HG02884 (cell line): Measurements from ENCODE around the gene GSTCD.
"Not testable (repeated sequence)": the region's sequence is repeated elsewhere in the genome, so short reads cannot be mapped to it uniquely, and the experiment has no call there.

Experiments
- ATAC-seq: cut with Tn5 transposase; IDR thresholded peaks from one replicate; pipeline ENCODE4 v1.9.1; 2021; ENCODE audit warnings: mild to moderate bottlenecking, moderate library complexity; ENCODE audit not compliant: unreplicated experiment

GSTCD gene

DNA sequence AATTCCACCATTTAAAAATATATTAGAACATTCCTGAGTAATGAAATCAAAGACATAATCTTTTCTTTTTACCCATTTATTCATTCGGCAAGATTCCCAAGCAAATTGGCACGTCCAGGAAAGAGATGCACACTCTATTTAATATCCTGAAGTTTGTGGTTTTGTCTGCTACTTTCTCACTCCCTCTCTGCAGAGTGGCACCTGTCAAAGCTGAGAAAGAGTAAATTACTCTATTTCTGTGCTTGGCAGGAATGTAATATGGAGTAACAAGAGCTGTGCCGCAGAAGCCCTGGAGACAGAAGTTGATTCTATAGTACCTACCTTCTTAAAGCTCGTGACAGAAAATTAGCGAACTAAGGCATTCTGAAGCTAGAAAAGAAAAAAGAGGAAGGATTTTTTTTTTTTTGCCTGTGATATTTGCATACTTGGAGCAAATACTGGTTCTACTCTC, 5.5 kb downstream of the GSTCD start:
- peak; percentile 64 for ATAC-seq

DNA sequence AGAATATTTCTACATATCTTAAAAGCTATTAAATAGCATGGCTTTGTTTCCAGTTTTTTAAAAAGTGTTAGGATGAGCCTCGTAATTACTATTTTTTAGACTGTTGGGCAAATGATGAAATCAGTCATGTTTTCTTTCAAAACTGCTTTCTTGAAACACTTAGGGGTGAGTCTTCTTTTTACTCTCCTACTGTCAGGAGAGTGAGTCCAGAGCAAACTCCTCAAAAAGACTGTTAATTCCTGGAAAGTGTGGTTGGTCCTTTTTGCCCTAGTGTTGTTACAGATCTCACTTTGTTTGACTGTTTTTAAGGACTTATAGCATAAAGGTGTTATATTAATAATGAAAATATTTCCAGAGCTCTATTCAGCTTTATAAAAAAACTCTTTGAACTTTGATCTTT, 6.3 kb downstream of the GSTCD start:
- no peak for ATAC-seq

DNA sequence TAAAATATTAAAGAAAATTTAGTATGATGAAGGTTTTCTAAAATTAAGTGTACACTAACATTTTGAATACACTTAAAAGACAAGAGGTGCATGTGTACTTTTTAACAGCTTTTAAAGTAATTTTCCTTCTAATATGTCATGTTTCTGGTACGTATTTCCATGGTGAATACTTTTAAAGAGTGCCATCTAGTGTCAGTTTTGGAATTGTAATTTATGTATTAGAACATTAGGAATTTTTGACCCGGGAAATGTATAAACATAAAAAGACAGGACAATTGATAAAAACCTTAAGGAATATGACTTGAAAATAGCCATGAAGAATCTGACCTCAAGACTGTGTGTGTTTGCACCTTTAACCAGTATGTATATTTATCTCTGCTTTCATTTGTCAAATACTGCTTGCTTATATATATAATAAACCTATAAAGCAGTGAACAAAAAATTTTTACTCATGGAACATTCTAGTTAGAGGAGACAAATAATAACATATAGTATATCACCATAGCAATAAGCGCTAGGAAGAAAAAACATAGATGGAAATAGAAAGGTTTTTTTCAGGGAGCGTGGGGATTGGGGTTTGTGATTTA, 7.2 kb downstream of the GSTCD start:
- no peak for ATAC-seq

DNA sequence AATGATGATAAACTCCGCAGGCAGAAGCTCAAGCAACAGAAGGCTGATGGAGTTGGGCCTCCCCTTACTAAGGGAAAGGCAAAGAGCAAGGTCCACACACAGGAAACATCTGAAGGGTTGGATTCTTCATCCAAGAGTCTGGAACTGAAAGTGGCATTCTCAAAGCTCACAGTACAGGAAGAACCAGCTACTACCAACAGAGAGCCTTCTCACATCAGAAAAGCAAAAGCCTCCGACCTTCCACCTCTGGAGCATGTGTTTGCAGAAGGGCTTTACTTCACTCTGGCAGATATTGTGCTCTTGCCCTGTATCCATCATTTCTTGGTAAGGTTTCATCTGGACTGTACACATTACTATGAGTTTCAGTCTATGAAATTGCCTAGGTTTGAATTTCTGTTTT, 10.6 kb downstream of the GSTCD start:
- ATAC-seq, result no peak

DNA sequence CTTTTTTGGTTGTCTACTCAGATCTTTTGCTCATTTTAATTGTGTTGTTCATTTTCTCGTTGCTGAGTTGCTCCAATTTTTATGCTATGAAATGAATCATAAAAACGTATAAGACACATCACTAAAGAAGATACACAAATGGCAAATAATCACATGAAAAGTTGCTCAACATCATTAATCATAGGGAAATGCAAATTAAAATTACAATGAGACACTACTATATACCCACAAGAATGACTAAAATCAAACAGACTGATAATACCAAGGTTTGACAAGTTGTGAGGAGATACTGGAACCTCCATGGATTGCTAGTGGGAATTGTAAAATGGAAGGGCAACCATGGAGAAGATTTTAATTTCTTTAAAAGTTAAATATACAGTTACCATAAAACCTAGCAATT, 17.0 kb downstream of the GSTCD start:
- no peak for ATAC-seq

DNA sequence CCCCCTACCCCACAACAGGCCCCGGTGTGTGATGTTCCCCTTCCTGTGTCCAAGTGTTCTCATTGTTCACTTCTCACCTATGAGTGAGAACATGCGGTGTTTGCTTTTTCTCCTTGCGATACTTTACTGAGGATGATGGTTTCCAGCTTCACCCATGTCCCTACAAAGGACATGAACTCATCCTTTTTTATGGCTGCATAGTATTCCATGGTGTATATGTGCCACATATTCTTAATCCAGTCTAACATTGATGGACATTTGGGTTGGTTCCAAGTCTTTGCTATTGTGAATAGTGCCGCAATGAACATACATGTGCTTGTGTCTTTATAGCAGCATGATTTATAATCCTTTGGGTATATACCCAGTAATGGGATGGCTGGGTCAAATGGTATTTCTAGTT, 21.3 kb downstream of the GSTCD start:
- not testable (repeated sequence) for ATAC-seq

DNA sequence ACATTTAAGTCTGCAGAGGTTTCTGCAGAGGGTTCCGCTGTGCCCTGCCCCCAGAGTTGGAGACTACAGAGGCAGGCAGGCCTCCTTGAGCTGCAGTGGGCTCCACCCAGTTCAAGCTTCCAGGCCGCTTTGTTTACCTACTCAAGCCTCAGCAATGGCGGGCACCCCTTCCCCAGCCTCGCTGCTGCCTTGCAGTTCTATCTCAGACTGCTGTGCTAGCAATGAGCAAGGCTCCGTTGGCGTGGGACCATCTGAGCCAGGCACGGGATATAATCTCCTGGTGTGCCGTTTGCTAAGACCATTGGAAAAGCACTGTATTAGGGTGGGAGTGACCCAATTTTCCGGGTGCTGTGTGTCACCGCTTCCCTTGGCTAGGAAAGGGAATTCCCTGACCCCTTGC, 26.6 kb downstream of the GSTCD start:
- not testable (repeated sequence) for ATAC-seq

DNA sequence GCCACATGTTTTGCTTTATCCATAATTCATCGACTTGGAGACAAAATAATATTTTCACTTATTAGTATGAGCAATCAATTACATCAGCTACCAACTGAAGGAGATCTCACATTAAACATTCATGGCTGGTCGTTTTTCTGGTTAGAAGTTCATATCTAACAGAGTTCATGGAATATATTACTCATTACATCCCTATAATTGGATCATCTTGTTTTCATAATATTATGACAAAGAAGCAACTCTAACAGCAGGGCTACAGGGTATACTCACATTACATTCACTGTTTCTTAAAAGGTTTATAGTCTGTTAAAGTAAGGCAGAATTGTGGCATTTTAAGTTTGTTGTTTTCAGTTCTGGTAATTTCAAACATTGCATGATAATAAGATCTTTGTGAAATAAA, 33.0 kb downstream of the GSTCD start:
- no peak for ATAC-seq

DNA sequence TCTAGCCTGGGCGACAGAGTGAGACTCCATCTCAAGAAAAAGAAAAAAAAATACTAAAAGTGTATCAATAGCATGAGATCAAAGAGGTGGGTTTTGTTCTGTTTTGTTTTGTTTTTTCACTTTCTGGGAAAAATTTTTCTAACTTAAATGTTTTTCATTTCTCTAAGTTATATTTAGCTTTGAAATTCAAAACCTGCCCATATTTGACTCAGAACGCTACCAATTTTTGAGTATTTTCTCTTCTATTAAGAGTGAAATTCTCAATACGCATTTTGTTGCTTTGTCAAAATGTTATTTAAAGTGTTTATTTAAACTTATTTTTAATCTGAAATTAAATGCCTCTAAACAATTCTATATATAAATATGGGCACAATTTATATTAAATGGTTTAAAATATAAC, 39.6 kb downstream of the GSTCD start:
- ATAC-seq, result no peak

DNA sequence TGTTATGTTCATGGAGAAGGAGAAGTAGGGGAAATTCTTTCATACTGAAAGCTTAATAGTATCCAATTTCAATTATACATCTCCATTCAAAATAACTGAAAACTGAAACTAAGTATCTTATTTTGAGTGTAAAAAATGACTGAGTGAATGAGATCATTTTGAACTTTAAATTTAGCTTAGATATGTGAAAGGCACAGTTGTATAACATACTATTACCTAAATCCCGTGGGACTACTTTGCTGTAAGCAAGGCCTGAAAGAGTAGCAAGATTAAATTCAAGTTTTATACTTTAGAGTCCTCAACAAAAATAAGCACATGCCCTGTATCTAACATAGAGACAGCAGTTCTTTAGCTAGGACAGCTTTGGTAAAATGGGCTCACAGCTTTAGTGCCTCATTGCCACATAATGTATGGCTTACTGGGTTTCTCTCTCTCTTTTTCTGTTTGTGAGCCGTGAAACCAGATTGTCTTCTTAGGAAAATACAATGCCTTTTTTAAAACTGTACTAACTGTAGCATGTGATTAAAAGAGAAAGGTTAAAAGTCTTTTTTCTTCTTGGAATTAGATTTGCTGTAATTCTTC, 43.2 kb downstream of the GSTCD start:
- no peak for ATAC-seq

DNA sequence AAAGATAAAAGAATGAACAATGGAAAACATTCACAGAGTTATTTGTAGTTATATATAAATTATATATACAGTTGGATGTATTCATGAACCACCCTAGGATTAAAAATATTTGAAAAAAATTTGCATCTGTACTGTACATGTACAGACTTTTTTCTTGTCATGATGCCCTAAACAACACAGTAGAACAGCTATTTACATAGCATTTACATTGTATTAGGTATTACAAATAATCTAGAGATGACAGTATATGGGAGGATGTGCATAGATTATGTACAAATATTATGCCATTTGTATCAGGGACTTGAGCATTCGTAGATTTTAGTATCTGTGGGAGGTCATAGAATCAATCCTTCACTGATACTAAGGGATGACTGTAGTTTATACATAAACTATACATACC, 44.8 kb downstream of the GSTCD start:
- no peak for ATAC-seq

DNA sequence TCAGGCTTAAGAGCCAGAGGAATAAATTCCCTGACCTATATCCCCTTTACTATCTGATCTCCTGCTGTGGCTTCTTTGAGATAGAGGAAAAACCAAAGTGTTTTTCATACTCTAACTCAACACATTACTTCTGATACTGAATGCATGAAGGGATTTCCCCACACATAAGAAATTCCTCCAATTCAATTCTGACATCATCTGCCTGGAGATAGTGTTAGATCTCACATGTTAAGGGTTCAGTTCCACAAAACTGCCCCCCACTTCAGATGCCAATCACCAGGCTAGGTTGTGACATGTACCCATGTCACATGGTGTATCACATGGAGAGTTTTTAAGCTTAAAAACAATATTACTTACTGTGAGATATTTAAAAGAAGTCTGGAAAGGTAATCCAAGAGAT, 46.8 kb downstream of the GSTCD start:
- no peak for ATAC-seq

DNA sequence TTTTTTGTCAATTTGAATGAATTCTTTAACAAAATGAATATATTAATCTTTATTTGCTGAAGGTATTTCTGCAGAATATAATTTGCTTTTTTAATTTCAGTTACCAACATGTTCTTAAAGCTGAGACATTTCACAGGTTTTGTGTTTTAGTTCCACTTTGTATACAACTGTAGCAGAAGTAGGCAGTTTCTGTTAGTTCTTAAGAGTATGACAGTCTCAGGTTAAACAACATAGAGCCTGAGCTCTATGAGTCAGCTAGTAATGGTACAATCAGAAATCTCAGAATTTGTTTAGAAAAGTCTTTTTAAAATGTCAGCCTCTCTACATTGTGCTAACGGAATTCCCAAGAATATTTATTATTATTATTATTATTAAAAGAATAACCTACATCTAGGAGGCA, 50.4 kb downstream of the GSTCD start:
- ATAC-seq, result no peak

DNA sequence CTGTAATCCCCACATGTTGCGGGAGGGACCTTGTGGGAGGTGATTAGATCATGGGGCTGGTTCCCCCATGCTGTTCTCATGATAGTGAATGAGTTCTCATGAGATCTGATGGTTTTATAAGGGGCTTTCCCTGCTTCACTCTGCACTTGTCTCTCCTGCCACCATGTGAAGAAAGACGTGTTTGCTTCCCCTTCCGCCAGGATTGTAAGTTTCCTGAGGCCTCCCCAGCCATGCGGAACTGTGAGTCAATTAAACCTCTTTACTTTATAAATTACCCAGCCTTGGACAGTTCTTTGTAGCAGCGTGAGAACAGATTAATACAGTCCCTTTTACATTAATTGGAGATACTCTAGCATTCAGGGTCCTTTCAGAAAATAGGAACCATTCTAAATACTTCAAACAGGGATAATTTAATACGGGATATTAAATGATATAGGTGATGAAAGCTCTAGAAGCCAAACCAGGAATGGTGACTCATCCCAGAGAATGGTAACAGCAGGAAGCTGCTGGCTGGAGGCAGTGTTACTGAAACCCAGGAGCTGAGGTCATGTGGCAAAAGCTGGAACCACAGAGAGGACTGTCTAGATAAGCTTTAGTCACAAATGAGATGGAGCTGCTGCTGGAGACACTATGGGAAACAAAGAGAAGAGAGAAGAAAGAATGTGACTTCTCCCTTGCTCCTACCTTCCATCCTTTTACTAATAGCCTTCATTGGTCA, 57.3 kb downstream of the GSTCD start:
- no peak for ATAC-seq

DNA sequence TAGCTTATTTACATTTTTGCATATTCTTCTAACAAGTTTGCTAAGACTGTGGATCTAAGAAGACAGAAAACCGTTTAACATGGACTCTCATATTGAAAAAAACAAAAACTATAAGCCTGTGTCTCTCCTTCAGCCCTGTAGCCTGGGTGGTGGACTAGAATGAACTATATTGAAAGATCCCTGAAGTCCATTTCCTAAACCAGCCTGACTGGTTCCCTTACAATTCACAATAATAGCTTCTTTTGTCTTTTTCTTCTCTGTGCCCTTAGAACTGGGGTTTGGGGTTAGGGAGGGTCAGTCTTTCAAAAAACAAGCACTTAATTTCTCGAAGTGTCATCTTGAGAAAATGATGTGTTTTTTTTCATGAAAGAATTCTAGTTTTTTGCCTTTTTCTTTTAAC, 59.0 kb downstream of the GSTCD start:
- no peak for ATAC-seq

DNA sequence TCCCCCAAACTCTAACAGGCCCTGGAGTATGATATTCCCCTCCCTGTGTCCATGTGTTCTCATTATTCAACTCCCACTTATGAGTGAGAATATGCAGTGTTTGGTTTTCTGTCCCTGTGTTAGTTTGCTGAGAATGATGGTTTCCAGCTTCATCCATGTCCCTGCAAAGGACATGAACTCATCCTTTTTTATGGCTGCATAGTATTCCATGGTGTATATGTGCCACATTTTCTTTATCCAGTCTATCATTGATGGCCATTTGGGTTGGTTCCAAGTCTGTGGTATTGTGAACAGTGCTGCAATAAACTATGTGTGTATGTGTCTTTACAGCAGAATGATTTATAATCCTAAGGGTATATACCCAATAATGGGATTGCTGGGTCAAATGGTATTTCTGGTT, 61.9 kb downstream of the GSTCD start:
- not testable (repeated sequence) for ATAC-seq

DNA sequence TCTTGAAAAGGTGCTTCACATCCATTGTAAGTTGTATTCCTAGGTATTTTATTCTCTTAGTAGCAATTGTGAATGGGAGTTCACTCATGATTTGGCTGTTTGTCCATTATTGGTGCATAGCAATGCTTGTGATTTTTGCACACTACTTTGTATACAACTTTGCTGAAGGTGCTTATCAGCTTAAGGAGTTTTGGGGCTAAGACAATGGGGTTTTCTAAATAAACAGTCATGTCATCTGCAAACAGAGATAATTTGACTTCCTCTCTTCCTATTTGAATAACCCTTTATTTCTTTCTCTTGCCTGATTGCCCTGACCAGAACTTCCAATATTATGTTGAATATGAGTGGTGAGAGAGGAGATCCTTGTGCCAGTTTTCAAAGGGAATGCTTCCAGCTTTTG, 63.5 kb downstream of the GSTCD start:
- ATAC-seq, result not testable (repeated sequence)

DNA sequence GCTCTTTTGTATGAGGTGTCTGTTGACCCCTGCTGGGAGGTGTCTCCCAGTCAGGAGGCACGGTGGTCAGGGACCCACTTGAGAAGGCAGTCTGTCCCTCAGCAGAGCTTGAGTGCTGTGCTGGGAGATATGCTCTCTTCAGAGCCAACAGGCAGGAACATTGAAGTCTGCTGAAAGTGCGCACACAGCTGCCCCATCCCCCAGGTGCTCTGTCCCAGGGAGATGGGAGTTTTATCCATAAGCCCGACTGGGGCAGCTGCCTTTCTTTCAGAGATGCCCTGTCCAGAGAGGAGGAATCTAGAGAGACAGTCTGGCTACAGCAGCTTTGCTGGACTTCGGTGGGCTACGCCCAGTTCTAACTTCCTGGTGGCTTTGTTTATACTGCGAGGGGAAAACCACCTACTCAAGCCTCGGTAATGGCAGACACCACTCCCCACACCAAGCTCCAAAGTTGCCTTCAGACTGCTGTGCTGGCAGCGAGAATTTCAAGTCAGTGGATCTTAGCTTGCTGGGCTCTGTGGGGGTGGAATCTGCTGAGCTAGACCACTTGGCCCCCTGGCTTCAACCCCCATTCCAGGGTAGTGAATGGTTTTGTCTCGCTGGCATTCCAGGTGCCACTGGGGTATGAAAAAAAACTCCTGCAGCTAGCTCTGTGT, 67.3 kb downstream of the GSTCD start:
- ATAC-seq, result not testable (repeated sequence)

DNA sequence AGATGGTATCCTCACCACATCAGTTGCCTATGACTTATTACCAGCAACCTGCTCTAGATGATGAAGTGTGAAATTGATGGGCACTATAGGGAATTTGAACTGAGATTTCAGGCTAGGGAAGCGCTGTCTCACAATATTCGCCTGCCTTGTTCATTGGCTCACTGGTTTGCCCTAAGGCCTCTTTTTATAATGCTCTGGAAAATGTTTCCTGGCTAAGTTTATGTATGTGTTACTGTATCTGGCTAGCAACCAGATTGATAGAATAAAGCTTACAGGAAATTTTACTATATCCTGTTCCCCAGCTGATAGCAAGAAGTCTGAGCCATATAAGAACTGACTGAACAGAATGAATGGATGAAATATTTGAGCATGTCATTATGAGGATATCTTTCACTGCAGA, 71.6 kb downstream of the GSTCD start:
- ATAC-seq, result no peak

DNA sequence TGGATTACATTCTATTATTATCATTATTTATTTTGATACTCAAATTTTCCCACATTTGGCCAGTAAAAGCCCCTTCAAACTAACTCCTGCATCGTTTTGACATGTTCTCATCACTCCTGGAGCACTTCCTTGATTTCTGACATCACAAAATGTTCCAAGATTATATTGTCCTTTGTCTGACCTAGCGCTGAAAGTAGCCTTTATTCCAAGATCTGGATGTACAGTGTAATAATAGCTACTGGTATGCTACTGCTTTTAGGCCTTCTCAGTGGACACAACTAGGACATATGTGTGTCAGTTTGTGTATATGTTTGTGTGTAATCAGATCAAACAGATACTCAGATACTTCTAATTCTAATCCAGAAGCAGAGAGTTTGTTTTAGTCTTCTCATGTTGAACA, 76.2 kb downstream of the GSTCD start:
- no peak for ATAC-seq

DNA sequence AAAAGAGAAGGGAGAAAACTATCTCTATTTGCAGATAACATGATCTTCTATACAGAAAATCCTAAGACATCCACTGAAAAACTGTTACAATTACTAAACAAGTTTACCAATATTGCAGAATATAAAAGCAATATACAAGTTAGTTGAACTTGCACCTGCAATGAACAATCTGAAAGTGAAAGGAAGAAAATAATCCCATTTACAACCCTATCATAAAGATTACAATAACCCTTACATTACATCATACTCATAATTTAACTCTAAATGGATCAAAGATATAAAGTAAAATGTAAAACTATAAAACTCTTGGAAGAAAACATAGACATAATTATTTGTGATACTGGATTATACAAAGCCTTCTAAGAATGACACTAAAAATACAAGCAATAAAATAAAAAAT, 77.2 kb downstream of the GSTCD start:
- no peak for ATAC-seq

DNA sequence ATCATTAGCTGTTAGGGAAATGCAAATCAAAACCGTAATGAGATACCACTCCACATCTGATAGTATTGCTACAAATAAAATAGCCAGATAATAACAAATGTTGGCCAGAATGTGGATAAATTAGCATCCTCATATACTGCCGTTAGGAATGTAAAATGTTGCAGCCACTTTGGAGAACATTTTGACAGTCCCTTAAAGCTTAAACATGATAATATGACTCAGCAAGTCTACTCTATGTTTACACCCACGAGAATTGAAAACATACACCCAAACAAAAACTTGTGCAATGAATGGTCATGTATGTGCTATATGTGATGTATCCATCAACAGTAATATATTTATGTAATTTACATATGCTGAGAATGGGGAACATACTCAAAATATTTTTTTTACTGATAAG, 78.2 kb downstream of the GSTCD start:
- ATAC-seq, result no peak
